Smooth muscle cell (in vitro differentiated cells): ENCODE data around the gene PEAR1. TPM values are rescaled to one million over a fixed set of nuclear protein-coding genes. Genes with fewer than 3 reads are reported as not detected.
A peak's percentile ranks its signal among the peaks of the same experiment; 100 is the strongest.

Experiments used
- DNase-seq: peaks from one replicate; lab custom pipeline; 2025; ENCODE audit not compliant: unreplicated experiment; lab: John Stamatoyannopoulos, UW
- H2AFZ ChIP-seq: fragments of 200-600 bp; sonication (generic); 2 replicates; pipeline ENCODE4 v1.6.0; 2016; ENCODE audit warnings: antibody characterized with exemption, low read depth, mild to moderate bottlenecking
- H3F3A ChIP-seq: fragments of 200-600 bp; sonication (generic); 2 replicates; pipeline ENCODE4 v1.6.0; 2017; ENCODE audit warnings: antibody characterized with exemption, low read depth
- H3K27ac ChIP-seq: fragments of 200-600 bp; sonication (generic); 2 replicates; pipeline ENCODE4 v1.5.1; 2016; ENCODE audit warnings: low read depth, mild to moderate bottlenecking
- H3K27me3 ChIP-seq: fragments of 200-600 bp; sonication (generic); 2 replicates; pipeline ENCODE4 v1.6.1; 2016; ENCODE audit warnings: low read depth, mild to moderate bottlenecking
- H3K36me3 ChIP-seq: fragments of 200-600 bp; sonication (generic); 2 replicates; pipeline ENCODE4 v1.5.1; 2016; ENCODE audit warnings: low read depth
- H3K4me1 ChIP-seq: fragments of 200-600 bp; sonication (generic); 2 replicates; pipeline ENCODE4 v1.5.1; 2016; ENCODE audit warnings: low read depth
- H3K4me2 ChIP-seq: fragments of 200-600 bp; sonication (generic); 2 replicates; pipeline ENCODE4 v1.6.0; 2016; ENCODE audit warnings: mild to moderate bottlenecking
- H3K4me3 ChIP-seq: fragments of 200-600 bp; sonication (generic); 2 replicates; pipeline ENCODE4 v1.5.1; 2016; ENCODE audit warnings: mild to moderate bottlenecking
- H3K79me2 ChIP-seq: fragments of 200-600 bp; sonication (generic); 2 replicates; pipeline ENCODE4 v1.6.0; 2016; ENCODE audit warnings: low read depth, mild to moderate bottlenecking
- H3K9ac ChIP-seq: fragments of 200-600 bp; sonication (generic); 2 replicates; pipeline ENCODE4 v1.6.0; 2016; ENCODE audit warnings: low read depth
- H3K9me3 ChIP-seq: fragments of 200-600 bp; sonication (generic); replicated peaks from 2 replicates; pipeline ENCODE4 v1.5.1; 2016; ENCODE audit warnings: low read depth
- H4K20me1 ChIP-seq: fragments of 200-600 bp; sonication (generic); 2 replicates; pipeline ENCODE4 v1.6.0; 2016; ENCODE audit warnings: low read depth
- WGBS: methylation state at CpG from one replicate; pipeline ENCODE4 v1.1.7; 2016; ENCODE audit warnings: low lambda C conversion rate; 5-methylcytosine and 5-hydroxymethylcytosine counted together
- polyA plus RNA-seq: library from polyadenylated mRNA; unstranded; fragments of >200 nt; fragmentation: Nextera tagmentation; extraction: Ambion mirVana; gene quantifications from 2 replicates; pipeline ENCODE4 v1.2.1, GENCODE V29; 2016
- total RNA-seq: library from RNA; depleted of rRNA; stranded (reverse); fragments of >200 nt; gene quantifications from 2 replicates; pipeline ENCODE4 v1.2.3, GENCODE V29; 2014
- TF ChIP-seq, protein P1 (sequence below): fragments of 200-600 bp; sonication (generic); IDR thresholded peaks from 2 replicates; pipeline ENCODE4 v1.5.1; 2017; ENCODE audit warnings: borderline replicate concordance, mild to moderate bottlenecking, antibody characterized with exemption; ENCODE audit not compliant: insufficient read depth, poor library complexity, severe bottlenecking

The PEAR1 gene
- total and polyA plus RNA-seq, 2 experiments from 2014 or later: 2.3 to 3.7 TPM

DNA sequence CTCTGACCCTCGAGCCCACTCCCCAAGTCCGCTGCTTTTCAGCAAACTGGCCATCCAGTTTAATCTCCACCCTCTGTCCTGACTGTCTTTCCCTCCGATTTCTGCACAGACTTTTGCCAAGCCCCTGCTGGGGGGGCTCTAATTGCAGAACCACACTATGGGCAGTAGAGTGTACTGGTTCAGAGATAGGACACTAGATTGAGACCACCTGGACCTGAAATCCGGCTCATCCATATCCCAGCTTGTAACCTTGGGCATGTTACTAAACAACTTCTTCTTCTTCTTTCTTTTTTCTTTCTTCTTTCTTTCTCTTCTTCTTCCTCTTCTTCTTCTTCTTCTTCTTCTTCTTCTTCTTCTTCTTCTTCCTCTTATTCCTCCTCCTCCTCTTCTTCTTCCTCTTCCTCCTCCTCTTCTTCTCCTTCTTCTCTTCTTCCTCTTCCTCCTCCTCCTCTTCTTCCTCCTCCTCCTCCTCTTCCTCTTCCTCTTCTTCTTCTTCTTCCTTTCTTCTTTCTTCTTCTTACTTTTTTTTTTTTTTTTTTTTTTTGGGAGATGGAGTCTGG, 34.6 kb downstream of the PEAR1 start:
- peak overlapping the region; percentile 83 for H3K4me2 ChIP-seq
- H2AFZ ChIP-seq: no peak overlapping the region
- no peak overlapping the region for H3K27ac ChIP-seq
- peaks cover 4% of the 10 kb centered on the region for H3F3A ChIP-seq
- H3K4me3 ChIP-seq: no peak overlapping the region
- no peaks in the 10 kb centered on the region for H3K9me3 ChIP-seq
- no peaks in the 10 kb centered on the region for H3K79me2 ChIP-seq
- no peak overlapping the region for H3K9ac ChIP-seq
- peaks cover 11% of the 10 kb centered on the region for H3K4me1 ChIP-seq
- H3K36me3 ChIP-seq: no peaks in the 10 kb centered on the region
- TF ChIP-seq, protein P1, sequence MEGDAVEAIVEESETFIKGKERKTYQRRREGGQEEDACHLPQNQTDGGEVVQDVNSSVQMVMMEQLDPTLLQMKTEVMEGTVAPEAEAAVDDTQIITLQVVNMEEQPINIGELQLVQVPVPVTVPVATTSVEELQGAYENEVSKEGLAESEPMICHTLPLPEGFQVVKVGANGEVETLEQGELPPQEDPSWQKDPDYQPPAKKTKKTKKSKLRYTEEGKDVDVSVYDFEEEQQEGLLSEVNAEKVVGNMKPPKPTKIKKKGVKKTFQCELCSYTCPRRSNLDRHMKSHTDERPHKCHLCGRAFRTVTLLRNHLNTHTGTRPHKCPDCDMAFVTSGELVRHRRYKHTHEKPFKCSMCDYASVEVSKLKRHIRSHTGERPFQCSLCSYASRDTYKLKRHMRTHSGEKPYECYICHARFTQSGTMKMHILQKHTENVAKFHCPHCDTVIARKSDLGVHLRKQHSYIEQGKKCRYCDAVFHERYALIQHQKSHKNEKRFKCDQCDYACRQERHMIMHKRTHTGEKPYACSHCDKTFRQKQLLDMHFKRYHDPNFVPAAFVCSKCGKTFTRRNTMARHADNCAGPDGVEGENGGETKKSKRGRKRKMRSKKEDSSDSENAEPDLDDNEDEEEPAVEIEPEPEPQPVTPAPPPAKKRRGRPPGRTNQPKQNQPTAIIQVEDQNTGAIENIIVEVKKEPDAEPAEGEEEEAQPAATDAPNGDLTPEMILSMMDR: no peak
- H3K27me3 ChIP-seq: peaks cover 78% of the 10 kb centered on the region
- DNase-seq: no peak
- H4K20me1 ChIP-seq: peaks cover 21% of the 10 kb centered on the region
- WGBS: 22% methylated on average over 4 of the region's 4 CpGs

DNA sequence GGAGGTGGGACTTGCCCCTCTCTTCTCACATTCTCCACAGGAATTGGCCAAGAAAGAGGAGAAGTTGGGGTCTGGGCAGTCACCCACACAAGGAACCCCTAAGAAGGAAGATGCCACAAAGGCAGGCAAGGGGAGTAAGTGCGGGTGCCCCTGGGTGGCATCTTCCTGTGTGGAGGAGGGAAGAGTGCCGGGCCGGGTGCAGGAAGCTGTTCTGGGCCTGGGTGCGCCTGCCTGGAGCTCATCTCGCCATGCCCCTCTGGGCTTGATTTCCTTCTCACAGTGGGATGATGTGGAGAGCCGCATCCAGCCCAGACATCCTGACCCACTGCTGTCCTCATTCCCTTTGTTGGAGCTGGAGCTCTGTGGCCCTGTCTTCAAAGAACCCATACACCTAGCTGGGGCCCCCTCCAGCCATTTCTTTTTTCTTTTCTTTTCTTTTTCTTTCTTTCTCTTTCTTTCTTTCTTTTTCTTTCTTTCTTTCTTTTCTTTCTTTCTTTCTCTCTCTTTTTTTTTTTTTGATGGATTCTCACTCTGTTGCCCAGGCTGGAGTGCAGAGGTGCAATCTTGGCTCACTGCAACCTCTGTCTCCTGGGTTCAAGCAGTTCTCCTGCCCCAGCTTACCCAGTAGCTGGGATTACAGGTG, 36.2 kb downstream of the PEAR1 start:
- H3K36me3 ChIP-seq: no peaks in the 10 kb centered on the region
- DNase-seq: no peak
- H4K20me1 ChIP-seq: peaks cover 21% of the 10 kb centered on the region
- TF ChIP-seq, protein P1: no peak
- H3K4me2 ChIP-seq: no peak overlapping the region
- no peaks in the 10 kb centered on the region for H3K9me3 ChIP-seq
- H3K79me2 ChIP-seq: no peaks in the 10 kb centered on the region
- H3K9ac ChIP-seq: no peak overlapping the region
- H3K27ac ChIP-seq: no peak overlapping the region
- peaks cover 4% of the 10 kb centered on the region for H3F3A ChIP-seq
- 83% methylated on average over 6 of the region's 6 CpGs for WGBS
- H2AFZ ChIP-seq: no peak overlapping the region
- H3K4me1 ChIP-seq: no peaks in the 10 kb centered on the region
- peaks cover 62% of the 10 kb centered on the region for H3K27me3 ChIP-seq
- H3K4me3 ChIP-seq: no peak overlapping the region

DNA sequence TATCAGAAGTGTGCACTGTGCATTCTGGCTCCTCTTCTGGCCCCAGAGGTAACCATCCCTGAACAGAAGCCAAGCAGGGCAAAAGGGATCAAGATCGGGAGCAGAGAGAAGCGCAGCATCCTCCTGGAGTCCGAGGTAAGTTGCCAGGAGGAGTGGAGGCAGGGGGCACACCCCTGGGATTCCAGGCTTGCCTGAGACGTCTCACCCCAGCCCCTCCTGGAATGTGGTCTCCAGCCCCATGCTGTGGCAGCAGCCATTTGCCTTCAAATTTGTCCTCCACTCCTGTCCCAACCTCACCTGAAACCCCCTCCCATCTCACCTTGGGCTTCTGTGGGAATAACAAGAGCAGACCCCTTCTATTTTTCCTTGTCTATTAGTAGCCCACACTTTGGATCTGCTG, 37.0 kb downstream of the PEAR1 start:
- Histone ChIP-seq H4K20me1 (peaks cover 14% of the 10 kb centered on the region), H2AFZ (no peak overlapping the region), H3K27me3 (peaks cover 55% of the 10 kb centered on the region), H3K4me3 (no peak overlapping the region), H3K4me1 (no peaks in the 10 kb centered on the region), H3K27ac (no peak overlapping the region), H3K36me3 (no peaks in the 10 kb centered on the region), H3F3A (no peaks in the 10 kb centered on the region), H3K9me3 (no peaks in the 10 kb centered on the region), H3K9ac (no peak overlapping the region), H3K79me2 (no peaks in the 10 kb centered on the region), H3K4me2 (no peak overlapping the region)
- 75% methylated on average over 4 of the region's 4 CpGs for WGBS
- TF ChIP-seq, protein P1: no peak
- DNase-seq: no peak
